DND-41 (cell line): ENCODE measurements around the gene MRPL17.

ENCODE experiments used
- ATAC-seq: fragments of 200-7000 bp; cut with Tn5 transposase; 3 replicates; pipeline ENCODE4 v1.9.1; 2021; ENCODE audit warnings: low read depth; ENCODE audit not compliant: insufficient read depth
- DNase-seq: peaks from one replicate; pipeline ENCODE4 v3.0.0-alpha.2; 2020
- H2AFZ ChIP-seq: 2 replicates; pipeline ENCODE4 v1.6.0; 2012; ENCODE audit warnings: low read depth, low read length
- H3K27ac ChIP-seq: 2 replicates; pipeline ENCODE4 v1.5.1; 2012; ENCODE audit warnings: low read length, inconsistent platforms
- H3K27me3 ChIP-seq: fragments of 200-600 bp; sonication (generic); 2 replicates; pipeline ENCODE4 v1.6.0; 2012; ENCODE audit warnings: low read length, mild to moderate bottlenecking, inconsistent platforms; ENCODE audit not compliant: insufficient read depth, poor library complexity
- H3K36me3 ChIP-seq: 2 replicates; pipeline ENCODE4 v1.5.1; 2012; ENCODE audit warnings: low read length, inconsistent platforms; ENCODE audit not compliant: insufficient read depth
- H3K4me1 ChIP-seq: 2 replicates; pipeline ENCODE4 v1.5.1; 2012; ENCODE audit warnings: mild to moderate bottlenecking, low read length; ENCODE audit not compliant: insufficient read depth
- H3K4me2 ChIP-seq: 2 replicates; pipeline ENCODE4 v1.6.0; 2012; ENCODE audit warnings: mild to moderate bottlenecking, moderate library complexity, low read length, inconsistent platforms; ENCODE audit not compliant: insufficient read depth
- H3K4me3 ChIP-seq, 2 experiments: fragments of 200-600 bp in 1 of 2; shearing (Covaris generic) in 1 of 2; 2 replicates each; pipeline ENCODE4 v1.5.1; 2012 to 2016; ENCODE audit warnings: inconsistent platforms in 2 of 2, low read length in 2 of 2, mild to moderate bottlenecking in 2 of 2, low read depth in 1 of 2, moderate library complexity in 1 of 2
- H3K79me2 ChIP-seq: 2 replicates; pipeline ENCODE4 v1.6.0; 2012; ENCODE audit warnings: low read length, inconsistent platforms; ENCODE audit not compliant: insufficient read depth
- H3K9ac ChIP-seq: 2 replicates; pipeline ENCODE4 v1.6.0; 2012; ENCODE audit warnings: low read depth, mild to moderate bottlenecking, inconsistent platforms, low read length, moderate library complexity
- H3K9me3 ChIP-seq: 2 replicates; pipeline ENCODE4 v1.5.1; 2012; ENCODE audit warnings: low read length, moderate library complexity, mild to moderate bottlenecking, inconsistent platforms; ENCODE audit not compliant: insufficient read depth, severe bottlenecking
- H4K20me1 ChIP-seq: 2 replicates; pipeline ENCODE4 v1.6.0; 2012; ENCODE audit warnings: low read length; ENCODE audit not compliant: insufficient read depth
- EZH2 ChIP-seq: IDR thresholded peaks from 3 replicates; pipeline ENCODE4 v1.6.1; 2012; ENCODE audit warnings: borderline replicate concordance, low read depth, mild to moderate bottlenecking, moderate library complexity, low read length, inconsistent platforms; ENCODE audit not compliant: severe bottlenecking
- TF ChIP-seq, protein P1 (sequence below): IDR thresholded peaks from 2 replicates; pipeline ENCODE4 v1.5.1; 2012; ENCODE audit warnings: borderline replicate concordance, low read length, moderate library complexity, mild to moderate bottlenecking; ENCODE audit not compliant: poor library complexity, severe bottlenecking; ENCODE audit errors: extremely low read depth

MRPL17 gene

GRCh38 chr11:6638429-6638828 is 44.7 kb downstream of the MRPL17 start:
- no peaks in the 10 kb centered on the region for H3K79me2 ChIP-seq
- no peaks in the 10 kb centered on the region for H3K36me3 ChIP-seq
- no peak overlapping the region for H3K27ac ChIP-seq
- H3K9ac ChIP-seq, result no peak overlapping the region
- H3K27me3 ChIP-seq, result no peaks in the 10 kb centered on the region
- no peak overlapping the region for H2AFZ ChIP-seq
- DNase-seq (no peak), ATAC-seq (no peak)
- no peaks in the 10 kb centered on the region for H4K20me1 ChIP-seq
- no peaks in the 10 kb centered on the region for H3K9me3 ChIP-seq
- H3K4me1 ChIP-seq, result no peaks in the 10 kb centered on the region
- no peak for TF ChIP-seq EZH2
- TF ChIP-seq, protein P1, sequence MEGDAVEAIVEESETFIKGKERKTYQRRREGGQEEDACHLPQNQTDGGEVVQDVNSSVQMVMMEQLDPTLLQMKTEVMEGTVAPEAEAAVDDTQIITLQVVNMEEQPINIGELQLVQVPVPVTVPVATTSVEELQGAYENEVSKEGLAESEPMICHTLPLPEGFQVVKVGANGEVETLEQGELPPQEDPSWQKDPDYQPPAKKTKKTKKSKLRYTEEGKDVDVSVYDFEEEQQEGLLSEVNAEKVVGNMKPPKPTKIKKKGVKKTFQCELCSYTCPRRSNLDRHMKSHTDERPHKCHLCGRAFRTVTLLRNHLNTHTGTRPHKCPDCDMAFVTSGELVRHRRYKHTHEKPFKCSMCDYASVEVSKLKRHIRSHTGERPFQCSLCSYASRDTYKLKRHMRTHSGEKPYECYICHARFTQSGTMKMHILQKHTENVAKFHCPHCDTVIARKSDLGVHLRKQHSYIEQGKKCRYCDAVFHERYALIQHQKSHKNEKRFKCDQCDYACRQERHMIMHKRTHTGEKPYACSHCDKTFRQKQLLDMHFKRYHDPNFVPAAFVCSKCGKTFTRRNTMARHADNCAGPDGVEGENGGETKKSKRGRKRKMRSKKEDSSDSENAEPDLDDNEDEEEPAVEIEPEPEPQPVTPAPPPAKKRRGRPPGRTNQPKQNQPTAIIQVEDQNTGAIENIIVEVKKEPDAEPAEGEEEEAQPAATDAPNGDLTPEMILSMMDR, result peak; percentile 4
- no peak overlapping the region for H3K4me3 ChIP-seq
- no peak overlapping the region for H3K4me2 ChIP-seq

DNA sequence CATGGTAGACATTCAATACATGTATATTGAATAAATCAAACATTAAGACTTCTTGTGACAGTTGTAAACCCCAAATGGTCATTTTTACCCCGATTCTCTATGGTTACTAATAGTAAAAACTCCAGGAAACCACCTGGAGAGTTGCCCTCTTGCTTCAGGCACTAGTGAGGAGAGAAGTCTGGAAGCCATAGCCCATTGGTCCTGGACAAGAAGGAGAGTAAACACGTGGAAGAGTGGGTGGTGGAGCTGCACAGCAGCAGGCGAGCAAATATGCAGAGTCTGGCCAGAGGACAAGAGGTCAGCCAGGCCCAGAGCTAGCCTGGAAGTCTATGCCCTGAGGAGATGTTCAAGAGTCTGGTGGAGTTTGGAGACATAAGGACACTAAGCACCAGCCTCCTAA is 45.3 kb downstream of the MRPL17 start:
- DNase-seq, result no peak

GRCh38 chr11:6636480-6636879 is 46.7 kb downstream of the MRPL17 start:
- Histone ChIP-seq H3K9ac (no peak overlapping the region), H3K36me3 (no peaks in the 10 kb centered on the region), H3K4me1 (no peaks in the 10 kb centered on the region), H2AFZ (no peak overlapping the region), H3K4me2 (no peak overlapping the region), H3K27ac (no peak overlapping the region), H3K79me2 (no peaks in the 10 kb centered on the region), H3K4me3 (no peak overlapping the region), H4K20me1 (no peaks in the 10 kb centered on the region), H3K9me3 (no peaks in the 10 kb centered on the region), H3K27me3 (no peaks in the 10 kb centered on the region)
- ATAC-seq, result no peak
- DNase-seq, result no peak
- no peak for TF ChIP-seq EZH2
- TF ChIP-seq, protein P1, result no peak

More for the DNA sequence above, 45.3 kb downstream of the MRPL17 start:
- Histone ChIP-seq H2AFZ (no peak overlapping the region), H3K27me3 (no peaks in the 10 kb centered on the region), H3K4me1 (no peaks in the 10 kb centered on the region), H3K36me3 (no peaks in the 10 kb centered on the region), H3K79me2 (no peaks in the 10 kb centered on the region), H3K4me2 (no peak overlapping the region), H3K9ac (no peak overlapping the region), H3K27ac (no peak overlapping the region), H3K4me3 (no peak overlapping the region), H3K9me3 (no peaks in the 10 kb centered on the region), H4K20me1 (no peaks in the 10 kb centered on the region)
- ATAC-seq, result no peak
- TF ChIP-seq, protein P1, result no peak
- TF ChIP-seq EZH2, result no peak
